ENCODE results near the gene TSACC.

- TF ChIP-seq EZH2 (IDR thresholded peaks at IDR 0.05) (no peak), POLR2AphosphoS5 (IDR thresholded peaks at IDR 0.05; ENCODE audit: borderline replicate concordance, low read depth, low read length) (no peak), FOXP2 (optimal IDR thresholded peaks at IDR 0.05; ENCODE audit: control extremely low read depth, extremely low read length, insufficient read depth) (no peak)
These were observed 52.4 kb downstream of the TSACC start for GRCh38 chr1:156390469-156391365.
